ENCODE measurements around the gene RFX1. TPM values are rescaled to one million over a fixed set of nuclear protein-coding genes. Genes with fewer than 3 reads are reported as not detected.

RFX1 gene
- total and polyA plus RNA-seq, 9 of the 15 experiments (the other 6 are each of a cell fraction or from before 2014, with no cell fraction given): 0.14 to 19.3 (median 1.2) TPM

DNA sequence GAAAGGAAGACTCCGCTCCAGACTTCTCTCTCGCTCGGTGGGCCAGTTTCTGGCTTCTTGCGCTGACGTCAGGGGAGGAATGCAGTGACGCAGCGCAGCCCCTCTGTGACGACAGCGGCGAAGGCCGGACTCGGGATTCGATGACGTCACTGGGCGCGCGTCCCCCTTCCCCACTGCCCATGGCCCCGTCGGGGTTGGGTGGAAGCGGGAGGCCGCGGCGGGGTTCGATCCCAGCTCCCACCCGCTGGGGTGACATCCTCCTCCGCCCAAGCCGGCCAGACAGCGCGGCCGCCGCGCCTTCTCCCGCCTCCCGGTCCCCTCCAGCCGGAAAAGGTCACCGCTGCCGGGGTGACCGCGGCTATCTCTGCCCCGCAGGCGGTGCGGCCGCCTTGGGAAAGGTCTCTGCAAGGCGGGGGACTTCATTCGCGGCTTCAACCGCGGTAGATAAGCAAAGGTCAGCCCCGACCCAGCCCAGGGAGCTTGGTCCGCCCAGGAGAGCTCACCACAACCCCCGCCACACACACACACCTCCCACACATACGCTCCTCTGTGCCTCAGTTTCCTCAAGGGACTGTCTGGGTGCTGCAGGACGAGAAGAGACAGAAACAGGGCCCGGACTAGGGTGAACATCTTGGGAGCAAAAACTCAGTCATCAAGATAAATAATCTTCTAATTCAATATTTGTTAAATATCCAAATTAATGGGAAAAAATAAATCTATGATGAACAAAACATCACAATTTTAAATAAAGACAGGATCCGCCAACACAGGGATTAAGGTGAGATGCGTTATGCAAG, 844 bp upstream of the RFX1 start (continued):
- TF ChIP-seq, protein P1, sequence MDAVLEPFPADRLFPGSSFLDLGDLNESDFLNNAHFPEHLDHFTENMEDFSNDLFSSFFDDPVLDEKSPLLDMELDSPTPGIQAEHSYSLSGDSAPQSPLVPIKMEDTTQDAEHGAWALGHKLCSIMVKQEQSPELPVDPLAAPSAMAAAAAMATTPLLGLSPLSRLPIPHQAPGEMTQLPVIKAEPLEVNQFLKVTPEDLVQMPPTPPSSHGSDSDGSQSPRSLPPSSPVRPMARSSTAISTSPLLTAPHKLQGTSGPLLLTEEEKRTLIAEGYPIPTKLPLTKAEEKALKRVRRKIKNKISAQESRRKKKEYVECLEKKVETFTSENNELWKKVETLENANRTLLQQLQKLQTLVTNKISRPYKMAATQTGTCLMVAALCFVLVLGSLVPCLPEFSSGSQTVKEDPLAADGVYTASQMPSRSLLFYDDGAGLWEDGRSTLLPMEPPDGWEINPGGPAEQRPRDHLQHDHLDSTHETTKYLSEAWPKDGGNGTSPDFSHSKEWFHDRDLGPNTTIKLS (IDR thresholded peaks at IDR 0.05; ENCODE audit: borderline replicate concordance, low read depth): peak; percentile 89; the same call in 1 of the 2 replicates
- TF ChIP-seq ILK (tag; IDR thresholded peaks at IDR 0.05; ENCODE audit: borderline replicate concordance, low read depth): no peak
- no peak for TF ChIP-seq LARP7 (IDR thresholded peaks at IDR 0.05)
- TF ChIP-seq TCF3 (CRISPR knock-in tag; IDR thresholded peaks at IDR 0.05): peak; percentile 100
- peak; percentile 69 for TF ChIP-seq GTF2F1 (IDR thresholded peaks at IDR 0.05; ENCODE audit: low read depth, low read length)
- TF ChIP-seq, protein P2, sequence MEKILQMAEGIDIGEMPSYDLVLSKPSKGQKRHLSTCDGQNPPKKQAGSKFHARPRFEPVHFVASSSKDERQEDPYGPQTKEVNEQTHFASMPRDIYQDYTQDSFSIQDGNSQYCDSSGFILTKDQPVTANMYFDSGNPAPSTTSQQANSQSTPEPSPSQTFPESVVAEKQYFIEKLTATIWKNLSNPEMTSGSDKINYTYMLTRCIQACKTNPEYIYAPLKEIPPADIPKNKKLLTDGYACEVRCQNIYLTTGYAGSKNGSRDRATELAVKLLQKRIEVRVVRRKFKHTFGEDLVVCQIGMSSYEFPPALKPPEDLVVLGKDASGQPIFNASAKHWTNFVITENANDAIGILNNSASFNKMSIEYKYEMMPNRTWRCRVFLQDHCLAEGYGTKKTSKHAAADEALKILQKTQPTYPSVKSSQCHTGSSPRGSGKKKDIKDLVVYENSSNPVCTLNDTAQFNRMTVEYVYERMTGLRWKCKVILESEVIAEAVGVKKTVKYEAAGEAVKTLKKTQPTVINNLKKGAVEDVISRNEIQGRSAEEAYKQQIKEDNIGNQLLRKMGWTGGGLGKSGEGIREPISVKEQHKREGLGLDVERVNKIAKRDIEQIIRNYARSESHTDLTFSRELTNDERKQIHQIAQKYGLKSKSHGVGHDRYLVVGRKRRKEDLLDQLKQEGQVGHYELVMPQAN (IDR thresholded peaks at IDR 0.05; ENCODE audit: borderline replicate concordance): peak; percentile 64; the same call in 1 of the 2 replicates
- peak; percentile 96 for TF ChIP-seq ETV5 (CRISPR knock-in tag; IDR thresholded peaks at IDR 0.05; ENCODE audit: low read depth)
- TF ChIP-seq ZFP36 (IDR thresholded peaks at IDR 0.05; ENCODE audit: low read depth, low read length, partially characterized antibody): peak; percentile 77
- TF ChIP-seq SMAD3 (CRISPR knock-in tag; conservative IDR thresholded peaks at IDR 0.05): peak; percentile 83
- TF ChIP-seq, protein P3, sequence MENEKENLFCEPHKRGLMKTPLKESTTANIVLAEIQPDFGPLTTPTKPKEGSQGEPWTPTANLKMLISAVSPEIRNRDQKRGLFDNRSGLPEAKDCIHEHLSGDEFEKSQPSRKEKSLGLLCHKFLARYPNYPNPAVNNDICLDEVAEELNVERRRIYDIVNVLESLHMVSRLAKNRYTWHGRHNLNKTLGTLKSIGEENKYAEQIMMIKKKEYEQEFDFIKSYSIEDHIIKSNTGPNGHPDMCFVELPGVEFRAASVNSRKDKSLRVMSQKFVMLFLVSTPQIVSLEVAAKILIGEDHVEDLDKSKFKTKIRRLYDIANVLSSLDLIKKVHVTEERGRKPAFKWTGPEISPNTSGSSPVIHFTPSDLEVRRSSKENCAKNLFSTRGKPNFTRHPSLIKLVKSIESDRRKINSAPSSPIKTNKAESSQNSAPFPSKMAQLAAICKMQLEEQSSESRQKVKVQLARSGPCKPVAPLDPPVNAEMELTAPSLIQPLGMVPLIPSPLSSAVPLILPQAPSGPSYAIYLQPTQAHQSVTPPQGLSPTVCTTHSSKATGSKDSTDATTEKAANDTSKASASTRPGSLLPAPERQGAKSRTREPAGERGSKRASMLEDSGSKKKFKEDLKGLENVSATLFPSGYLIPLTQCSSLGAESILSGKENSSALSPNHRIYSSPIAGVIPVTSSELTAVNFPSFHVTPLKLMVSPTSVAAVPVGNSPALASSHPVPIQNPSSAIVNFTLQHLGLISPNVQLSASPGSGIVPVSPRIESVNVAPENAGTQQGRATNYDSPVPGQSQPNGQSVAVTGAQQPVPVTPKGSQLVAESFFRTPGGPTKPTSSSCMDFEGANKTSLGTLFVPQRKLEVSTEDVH (IDR thresholded peaks at IDR 0.05; ENCODE audit: low read depth, partially characterized antibody): peak; percentile 78
- TF ChIP-seq PTBP1 (IDR thresholded peaks at IDR 0.05; ENCODE audit: low read depth, low read length): 0 out of 2 replicates have a peak, but pooled peaks have one; percentile 57
- TF ChIP-seq, protein P4, sequence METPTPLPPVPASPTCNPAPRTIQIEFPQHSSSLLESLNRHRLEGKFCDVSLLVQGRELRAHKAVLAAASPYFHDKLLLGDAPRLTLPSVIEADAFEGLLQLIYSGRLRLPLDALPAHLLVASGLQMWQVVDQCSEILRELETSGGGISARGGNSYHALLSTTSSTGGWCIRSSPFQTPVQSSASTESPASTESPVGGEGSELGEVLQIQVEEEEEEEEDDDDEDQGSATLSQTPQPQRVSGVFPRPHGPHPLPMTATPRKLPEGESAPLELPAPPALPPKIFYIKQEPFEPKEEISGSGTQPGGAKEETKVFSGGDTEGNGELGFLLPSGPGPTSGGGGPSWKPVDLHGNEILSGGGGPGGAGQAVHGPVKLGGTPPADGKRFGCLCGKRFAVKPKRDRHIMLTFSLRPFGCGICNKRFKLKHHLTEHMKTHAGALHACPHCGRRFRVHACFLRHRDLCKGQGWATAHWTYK (CRISPR knock-in tag; IDR thresholded peaks at IDR 0.05): peak; percentile 91
- TF ChIP-seq DMBX1 (CRISPR knock-in tag; IDR thresholded peaks at IDR 0.05; ENCODE audit: borderline replicate concordance): peak; percentile 88
- no peak for TF ChIP-seq PURB (CRISPR knock-in tag; IDR thresholded peaks at IDR 0.05; ENCODE audit: low read depth)
- TF ChIP-seq RCOR1 (IDR thresholded peaks at IDR 0.05; ENCODE audit: borderline replicate concordance in 1 of 2, low read depth in 2 of 2, low read length in 2 of 2): peak; percentile 86 to 96; a peak in 3 of 4 replicates
- TF ChIP-seq ADNP (tag; IDR thresholded peaks at IDR 0.05): peak; percentile 90; the same call in 1 of the 2 replicates
- peak; percentile 78 for TF ChIP-seq U2AF1 (optimal IDR thresholded peaks at IDR 0.05; ENCODE audit: low read depth, low read length)
- peak; percentile 99 for TF ChIP-seq GATA2 (CRISPR knock-in tag; IDR thresholded peaks at IDR 0.05)
- peak; percentile 7 for TF ChIP-seq CEBPG (CRISPR knock-in tag; IDR thresholded peaks at IDR 0.05)
- no peak; a peak in 1 of 4 replicates for TF ChIP-seq CEBPG (tag; conservative IDR thresholded peaks at IDR 0.05 in 1 of 2, IDR thresholded peaks at IDR 0.05 in 1 of 2)
